Endothelial cell of umbilical vein (primary cell): Measurements from ENCODE around the gene UGT2B7. TPM values are rescaled to one million over a fixed set of nuclear protein-coding genes. Genes with fewer than 3 reads are reported as not detected.

Source experiments
- BruUV-seq: library from RNA; stranded (reverse); fragments of 400-500 nt; replicated peaks from 2 replicates; lab custom pipeline; 2021; lab: Mats Ljungman, UMichigan
- CTCF ChIA-PET: fragments of 300-600, 350-600 bp; sonication (Branson Sonifier 250); formaldehyde crosslinking; loops from one replicate; lab custom pipeline; 2021; ENCODE audit warnings: antibody characterized with exemption, inconsistent platforms; lab: Charles Lee
- POLR2A ChIA-PET: fragments of 300-600, 350-600 bp; sonication (Branson Sonifier 250); formaldehyde crosslinking; loops from one replicate; lab custom pipeline; 2021; ENCODE audit warnings: antibody characterized with exemption, inconsistent platforms; lab: Charles Lee
- DNase-seq: peaks from one replicate; pipeline ENCODE4 v3.0.0-alpha.2; 2011; ENCODE audit warnings: low read depth, low spot score
- FAIRE-seq: peaks from 2 replicates; lab custom pipeline; 2011; peaks lifted over from hg19 to GRCh38; lab: Jason Lieb, UNC
- H2AFZ ChIP-seq: 2 replicates; pipeline ENCODE4 v1.6.0; 2012; ENCODE audit warnings: low read depth, low read length, control low read depth, inconsistent platforms
- H3K27ac ChIP-seq: 2 replicates; pipeline ENCODE4 v1.5.1; 2011; ENCODE audit warnings: low read depth, mild to moderate bottlenecking, control low read depth, low read length, moderate library complexity; ENCODE audit not compliant: insufficient read depth
- H3K27me3 ChIP-seq, 2 experiments: 2 replicates each; pipeline versions ENCODE4 v1.6.0 to v1.6.1; 2011; ENCODE audit warnings: low read length in 2 of 2, mixed read lengths in 1 of 2; ENCODE audit not compliant: control insufficient read depth in 2 of 2, insufficient read depth in 2 of 2
- H3K36me3 ChIP-seq, 2 experiments: 2 replicates in 1 of 2; 3 replicates in 1 of 2; pipeline ENCODE4 v1.5.1; 2011; ENCODE audit warnings: low read length in 2 of 2, mild to moderate bottlenecking in 1 of 2, moderate library complexity in 1 of 2; ENCODE audit not compliant: control insufficient read depth in 2 of 2, insufficient read depth in 2 of 2; ENCODE audit errors: extremely low read depth in 1 of 2
- H3K4me1 ChIP-seq: 3 replicates; pipeline ENCODE4 v1.5.1; 2011; ENCODE audit warnings: mild to moderate bottlenecking, low read length; ENCODE audit not compliant: control insufficient read depth, insufficient read depth; ENCODE audit errors: extremely low read depth
- H3K4me2 ChIP-seq: 2 replicates; pipeline ENCODE4 v1.6.1; 2011; ENCODE audit warnings: low read length, control low read depth, mixed read lengths; ENCODE audit not compliant: insufficient read depth
- H3K4me3 ChIP-seq, 3 experiments: fragments of 200-600 bp in 1 of 3; sonication (generic), shearing (Covaris generic) in 1 of 3; replicated peaks in 1 of 3; 2 replicates each; pipeline ENCODE4 v1.5.1; 2011 to 2016; ENCODE audit warnings: control low read depth in 3 of 3, low read length in 3 of 3, mild to moderate bottlenecking in 2 of 3, inconsistent platforms in 1 of 3, low read depth in 1 of 3, moderate library complexity in 1 of 3; ENCODE audit not compliant: insufficient read depth in 1 of 3
- H3K79me2 ChIP-seq: 2 replicates; pipeline ENCODE4 v1.6.0; 2012; ENCODE audit warnings: low read length, inconsistent platforms; ENCODE audit not compliant: control insufficient read depth, insufficient read depth
- H3K9ac ChIP-seq: replicated peaks from 2 replicates; pipeline ENCODE3; 2011; ENCODE audit warnings: low read length, control low read depth; ENCODE audit not compliant: insufficient read depth; ENCODE audit errors: extremely low read depth
- H3K9me1 ChIP-seq: replicated peaks from 3 replicates; pipeline ENCODE4 v1.6.0; 2011; ENCODE audit warnings: mild to moderate bottlenecking, low read length; ENCODE audit not compliant: control insufficient read depth, insufficient read depth; ENCODE audit errors: extremely low read depth
- H3K9me3 ChIP-seq: replicated peaks from 2 replicates; pipeline ENCODE4 v1.5.1; 2012; ENCODE audit warnings: low read length, inconsistent platforms; ENCODE audit not compliant: control insufficient read depth, insufficient read depth
- H4K20me1 ChIP-seq: replicated peaks from 2 replicates; pipeline ENCODE3; 2011; ENCODE audit warnings: mild to moderate bottlenecking, low read length; ENCODE audit not compliant: control insufficient read depth, insufficient read depth; ENCODE audit errors: extremely low read depth
- CTCF ChIP-seq, 2 donors: IDR thresholded peaks; 1 replicate in 1 of 2; 2 replicates in 1 of 2; pipeline ENCODE4 v1.5.1; 2011; ENCODE audit warnings: low read length in 2 of 2, mild to moderate bottlenecking in 2 of 2, moderate library complexity in 2 of 2, control low read depth in 1 of 2, inconsistent platforms in 1 of 2, low read depth in 1 of 2; ENCODE audit not compliant: insufficient read depth in 1 of 2; ENCODE audit errors: extremely low read depth in 1 of 2
- EZH2 ChIP-seq: IDR thresholded peaks from 2 replicates; pipeline ENCODE4 v1.6.1; 2012; ENCODE audit warnings: borderline replicate concordance, low read depth, mild to moderate bottlenecking, moderate library complexity, low read length, inconsistent platforms; ENCODE audit not compliant: severe bottlenecking
- FOS ChIP-seq: IDR thresholded peaks from 2 replicates; pipeline ENCODE4 v1.6.1; 2011; ENCODE audit warnings: mild to moderate bottlenecking, low read length, moderate library complexity, borderline replicate concordance; ENCODE audit not compliant: insufficient read depth
- GATA2 ChIP-seq: IDR thresholded peaks from 2 replicates; pipeline ENCODE4 v1.7.0; 2011; ENCODE audit warnings: low read depth, mild to moderate bottlenecking, moderate library complexity, mixed read lengths, low read length; ENCODE audit not compliant: insufficient read length, insufficient read depth
- JUN ChIP-seq: IDR thresholded peaks from 2 replicates; pipeline ENCODE4 v1.6.1; 2011; ENCODE audit warnings: borderline replicate concordance, low read depth; ENCODE audit not compliant: insufficient read length, insufficient read depth
- MYC ChIP-seq: IDR thresholded peaks from one replicate; pipeline ENCODE4 v1.6.1; 2011; ENCODE audit warnings: mild to moderate bottlenecking, low read depth, low read length
- POLR2A ChIP-seq: IDR thresholded peaks from 2 replicates; pipeline ENCODE4 v1.6.1; 2012; ENCODE audit warnings: low read depth, mild to moderate bottlenecking, control low read depth, low read length
- POLR2AphosphoS5 ChIP-seq: IDR thresholded peaks from 2 replicates; pipeline ENCODE4 v1.6.1; 2012; ENCODE audit warnings: low read depth, mild to moderate bottlenecking, control low read depth, low read length, moderate library complexity; ENCODE audit not compliant: insufficient read depth
- dilution Hi-C: fragments of 300-500 bp; cut with MboI; formaldehyde crosslinking; loops from one replicate; pipeline ENCODE4 v1.15.0; 2019; ENCODE audit warnings: low sequenced_read_pairs; ENCODE audit not compliant: extremely low pct_ligation_motif_present
- intact Hi-C: fragments of 100-400 bp; cut with micrococcal nuclease; formaldehyde crosslinking; loops from one replicate; pipeline ENCODE4 v1.10.0; 2022
- polyA plus RNA-seq, 4 experiments: library from polyadenylated mRNA; depleted of rRNA in 3 of 4; stranded (reverse) in 3 of 4; unstranded in 1 of 4; fragments of >200 nt; gene quantifications; 2 replicates each; pipeline versions ENCODE4 v1.2.1 to v1.2.3, GENCODE V29; 2011 to 2012; ENCODE audit warnings: missing spikeins in 1 of 4
- total RNA-seq: library from RNA; stranded (reverse); gene quantifications from 2 replicates; pipeline ENCODE4 v1.2.3, GENCODE V29; 2021
- TF ChIP-seq, protein P1 (sequence below): IDR thresholded peaks from 2 replicates; pipeline ENCODE4 v1.6.1; 2011; ENCODE audit not compliant: insufficient read depth, insufficient read length

The UGT2B7 gene
- total and polyA plus RNA-seq, 2 donors (not counting 3 experiments of a cell fraction or from before 2014, with no cell fraction given), result not detected

DNA sequence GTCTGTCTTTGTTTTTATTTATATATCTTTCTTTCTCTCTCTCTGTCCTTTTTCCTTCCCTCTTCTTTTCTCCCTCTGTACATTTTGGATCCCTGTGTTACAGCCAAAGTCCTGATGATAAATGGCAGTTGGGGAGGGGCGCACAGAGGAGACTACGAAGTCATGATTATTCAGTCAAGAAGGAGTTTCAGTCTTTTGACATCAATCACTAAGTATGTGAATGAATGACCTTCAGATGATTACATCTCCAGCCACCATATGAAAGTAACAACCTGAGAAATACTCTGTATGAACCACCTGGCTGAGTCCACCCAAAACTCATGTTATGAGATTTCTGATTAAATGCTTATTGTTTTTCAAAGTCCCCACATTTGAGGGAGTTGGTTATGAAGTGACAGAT is 45.0 kb downstream of the UGT2B7 start:
- Histone ChIP-seq H3K9me3 (no peaks in the 10 kb centered on the region), H3K36me3 (no peaks in the 10 kb centered on the region), H3K4me2 (no peak overlapping the region), H3K79me2 (no peaks in the 10 kb centered on the region), H4K20me1 (no peaks in the 10 kb centered on the region), H3K27ac (no peak overlapping the region), H3K4me1 (no peaks in the 10 kb centered on the region), H3K9me1 (no peaks in the 10 kb centered on the region), H2AFZ (no peak overlapping the region), H3K27me3 (peaks cover 0 to 3% of the 10 kb centered on the region in 2 experiments), H3K4me3 (no peak overlapping the region), H3K9ac (no peak overlapping the region)
- ChIA-PET POLR2A (no interaction called here), CTCF (no interaction called here)
- no TSS peak for BruUV-seq
- DNase-seq, result no peak
- TF ChIP-seq CTCF (IDR thresholded peaks at IDR 0.05; ENCODE audit: extremely low read depth in 1 of 2, insufficient read depth in 1 of 2, low read depth in 1 of 2, low read length in 2 of 2) (no peak), MYC (no peak), POLR2A (no peak), FOS (no peak), GATA2 (no peak), POLR2AphosphoS5 (no peak), JUN (no peak), EZH2 (no peak)
- TF ChIP-seq, protein P1, sequence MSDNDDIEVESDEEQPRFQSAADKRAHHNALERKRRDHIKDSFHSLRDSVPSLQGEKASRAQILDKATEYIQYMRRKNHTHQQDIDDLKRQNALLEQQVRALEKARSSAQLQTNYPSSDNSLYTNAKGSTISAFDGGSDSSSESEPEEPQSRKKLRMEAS, result no peak
- FAIRE-seq, result no peak
- intact Hi-C loops, result no loop called here
- dilution Hi-C loops, result no loop called here
